CD4-positive, CD25-positive, alpha-beta regulatory T cell (primary cell): ENCODE data around the gene HTRA3. TPM values are rescaled to one million over a fixed set of nuclear protein-coding genes. Genes with fewer than 3 reads are reported as not detected.

Experiments used
- ATAC-seq, 2 donors: fragments of 150-1000 bp; cut with Tn5 transposase; one replicate each; pipeline ENCODE4 v1.10.0; 2021; ENCODE audit warnings: low read depth in 2 of 2, moderate number of reproducible peaks in 2 of 2, moderate library complexity in 1 of 2
- DNase-seq, 3 donors: peaks; one replicate each; pipeline versions ENCODE4 v3.0.0 to v3.0.0-alpha.2; 2012 to 2022; ENCODE audit warnings: mixed read lengths in 1 of 3
- H3K27ac ChIP-seq: one replicate; pipeline ENCODE4 v1.7.0; 2013; ENCODE audit warnings: mild to moderate bottlenecking, low read length; ENCODE audit not compliant: insufficient read depth, poor library complexity, severe bottlenecking
- H3K27me3 ChIP-seq: one replicate; pipeline ENCODE4 v1.7.0; 2013; ENCODE audit warnings: low read length; ENCODE audit not compliant: control insufficient read depth, insufficient read depth
- H3K36me3 ChIP-seq: one replicate; pipeline ENCODE4 v1.7.0; 2013; ENCODE audit warnings: mild to moderate bottlenecking, low read length, moderate library complexity; ENCODE audit not compliant: control insufficient read depth, insufficient read depth
- H3K4me1 ChIP-seq: 2 replicates; pipeline ENCODE4 v1.7.0; 2013; ENCODE audit warnings: mild to moderate bottlenecking, low read length; ENCODE audit not compliant: insufficient read depth, control insufficient read depth, poor library complexity, severe bottlenecking
- H3K4me3 ChIP-seq: one replicate; pipeline ENCODE4 v1.7.0; 2013; ENCODE audit warnings: low read depth, mild to moderate bottlenecking, low read length, moderate library complexity
- H3K9me3 ChIP-seq, 2 experiments: 1 replicate in 1 of 2; 2 replicates in 1 of 2; pipeline ENCODE4 v1.7.0; 2013; ENCODE audit warnings: low read length in 2 of 2, mild to moderate bottlenecking in 1 of 2, moderate library complexity in 1 of 2; ENCODE audit not compliant: control insufficient read depth in 2 of 2
- H3K27ac Mint-ChIP-seq, 3 donors: one replicate each; pipeline ENCODE4 v1.8.0; 2020 to 2022; ENCODE audit warnings: mild to moderate bottlenecking in 3 of 3, mixed read lengths in 3 of 3, moderate library complexity in 2 of 3
- H3K27me3 Mint-ChIP-seq: one replicate; pipeline ENCODE4 v1.8.0; 2022; ENCODE audit warnings: mild to moderate bottlenecking, mixed read lengths
- H3K36me3 Mint-ChIP-seq: one replicate; pipeline ENCODE4 v1.8.0; 2020; ENCODE audit warnings: mixed read lengths
- H3K4me1 Mint-ChIP-seq, 4 donors: one replicate each; pipeline ENCODE4 v1.8.0; 2020 to 2022; ENCODE audit warnings: mixed read lengths in 4 of 4, mild to moderate bottlenecking in 1 of 4
- H3K4me3 Mint-ChIP-seq, 4 donors: one replicate each; pipeline ENCODE4 v1.8.0; 2020 to 2022; ENCODE audit warnings: mild to moderate bottlenecking in 4 of 4, mixed read lengths in 4 of 4, moderate library complexity in 3 of 4
- H3K9me3 Mint-ChIP-seq, 7 donors: one replicate each; pipeline ENCODE4 v1.8.0; 2020 to 2022; ENCODE audit warnings: mixed read lengths in 7 of 7, mild to moderate bottlenecking in 3 of 7, moderate library complexity in 2 of 7
- polyA plus RNA-seq, 4 donors: library from polyadenylated mRNA; unstranded; fragments of 300-500 nt; fragmentation: Illumina TruSeq; gene quantifications; one replicate each; pipeline ENCODE4 v1.2.3, GENCODE V29; 2021
- total RNA-seq: library from RNA; stranded (reverse); gene quantifications from one replicate; pipeline ENCODE4 v1.2.3, GENCODE V29; 2022

The HTRA3 gene
- total and polyA plus RNA-seq, 5 donors from 2014 or later: not detected

- no peak overlapping the region for H3K27ac Mint-ChIP-seq
- H3K4me1 Mint-ChIP-seq: no peaks in the 10 kb centered on the region
- no peak for ATAC-seq
- peaks cover 0 to 5% (median 0%) of the 10 kb centered on the region in 7 donors for H3K9me3 Mint-ChIP-seq
- no peaks in the 10 kb centered on the region for H3K27me3 ChIP-seq
- no peaks in the 10 kb centered on the region for H3K4me1 ChIP-seq
- no peaks in the 10 kb centered on the region for H3K9me3 ChIP-seq
- no peak overlapping the region for H3K4me3 Mint-ChIP-seq
- no peak for DNase-seq
- H3K4me3 ChIP-seq: no peak overlapping the region
- no peaks in the 10 kb centered on the region for H3K36me3 ChIP-seq
- peaks cover 8% of the 10 kb centered on the region for H3K27me3 Mint-ChIP-seq
- no peak overlapping the region for H3K27ac ChIP-seq
- H3K36me3 Mint-ChIP-seq: no peaks in the 10 kb centered on the region
These were observed 38.2 kb downstream of the HTRA3 start for GRCh38 chr4:8307714-8308113.

- DNase-seq (no peak), ATAC-seq (no peak)
- Histone ChIP-seq H3K27ac (no peak overlapping the region), H3K9me3 (no peaks in the 10 kb centered on the region), H3K36me3 (no peaks in the 10 kb centered on the region), H3K4me3 (no peak overlapping the region), H3K27me3 (no peaks in the 10 kb centered on the region), H3K4me1 (no peaks in the 10 kb centered on the region)
- H3K4me1 Mint-ChIP-seq: no peaks in the 10 kb centered on the region
- peaks cover 8% of the 10 kb centered on the region for H3K27me3 Mint-ChIP-seq
- H3K36me3 Mint-ChIP-seq: no peaks in the 10 kb centered on the region
- H3K9me3 Mint-ChIP-seq: peaks cover 0 to 6% (median 0%) of the 10 kb centered on the region in 7 donors
- no peak overlapping the region for H3K4me3 Mint-ChIP-seq
- H3K27ac Mint-ChIP-seq: no peak overlapping the region
These were observed 38.6 kb downstream of the HTRA3 start for GRCh38 chr4:8308144-8308543.

- Histone ChIP-seq H3K9me3 (no peaks in the 10 kb centered on the region), H3K4me1 (no peaks in the 10 kb centered on the region), H3K4me3 (no peak overlapping the region), H3K36me3 (no peaks in the 10 kb centered on the region), H3K27ac (no peak overlapping the region), H3K27me3 (no peaks in the 10 kb centered on the region)
- ATAC-seq (no peak), DNase-seq (no peak)
- H3K27ac Mint-ChIP-seq: no peak overlapping the region
- H3K27me3 Mint-ChIP-seq: peaks cover 14% of the 10 kb centered on the region
- peaks cover 0 to 6% (median 0%) of the 10 kb centered on the region in 4 donors for H3K4me1 Mint-ChIP-seq
- H3K36me3 Mint-ChIP-seq: no peaks in the 10 kb centered on the region
- H3K4me3 Mint-ChIP-seq: no peak overlapping the region
- H3K9me3 Mint-ChIP-seq: peaks cover 0 to 5% (median 4%) of the 10 kb centered on the region in 7 donors
These were observed 39.6 kb downstream of the HTRA3 start for GRCh38 chr4:8308856-8309771.

GRCh38 chr4:8310306-8310705, 40.8 kb downstream of the HTRA3 start:
- H3K27ac ChIP-seq: no peak overlapping the region
- Mint-ChIP-seq H3K36me3 (no peaks in the 10 kb centered on the region), H3K9me3 (peaks cover 0 to 5% (median 5%) of the 10 kb centered on the region in 7 donors), H3K27me3 (peaks cover 15% of the 10 kb centered on the region), H3K4me1 (peaks cover 0 to 6% (median 0%) of the 10 kb centered on the region in 4 donors), H3K27ac (no peak overlapping the region), H3K4me3 (no peak overlapping the region)
- H3K4me1 ChIP-seq: no peaks in the 10 kb centered on the region
- DNase-seq (no peak), ATAC-seq (no peak)
- no peaks in the 10 kb centered on the region for H3K9me3 ChIP-seq
- H3K27me3 ChIP-seq: no peaks in the 10 kb centered on the region
- no peak overlapping the region for H3K4me3 ChIP-seq
- no peaks in the 10 kb centered on the region for H3K36me3 ChIP-seq

- H3K27me3 Mint-ChIP-seq: peaks cover 15% of the 10 kb centered on the region
- no peak for DNase-seq
These were observed 41.8 kb downstream of the HTRA3 start for GRCh38 chr4:8311101-8312068.

GRCh38 chr4:8312069-8312445, 42.5 kb downstream of the HTRA3 start:
- H3K36me3 ChIP-seq: no peaks in the 10 kb centered on the region
- no peak overlapping the region for H3K4me3 ChIP-seq
- Mint-ChIP-seq H3K36me3 (no peaks in the 10 kb centered on the region), H3K9me3 (peaks cover 0 to 5% (median 5%) of the 10 kb centered on the region in 7 donors), H3K4me3 (no peak overlapping the region), H3K4me1 (peaks cover 0 to 6% (median 0%) of the 10 kb centered on the region in 4 donors), H3K27me3 (peaks cover 15% of the 10 kb centered on the region), H3K27ac (no peak overlapping the region)
- DNase-seq: no peak
- H3K9me3 ChIP-seq: no peaks in the 10 kb centered on the region
- no peak for ATAC-seq
- no peak overlapping the region for H3K27ac ChIP-seq
- H3K4me1 ChIP-seq: no peaks in the 10 kb centered on the region
- H3K27me3 ChIP-seq: no peaks in the 10 kb centered on the region

More at GRCh38 chr4:8311101-8312068, 41.8 kb downstream of the HTRA3 start:
- H3K36me3 ChIP-seq: no peaks in the 10 kb centered on the region
- H3K9me3 Mint-ChIP-seq: peaks cover 0 to 5% (median 5%) of the 10 kb centered on the region in 7 donors
- H3K4me1 ChIP-seq: no peaks in the 10 kb centered on the region
- ATAC-seq: no peak
- no peak overlapping the region for H3K4me3 ChIP-seq
- H3K9me3 ChIP-seq: no peaks in the 10 kb centered on the region
- H3K27me3 ChIP-seq: no peaks in the 10 kb centered on the region
- peaks cover 0 to 6% (median 0%) of the 10 kb centered on the region in 4 donors for H3K4me1 Mint-ChIP-seq
- H3K36me3 Mint-ChIP-seq: no peaks in the 10 kb centered on the region
- no peak overlapping the region for H3K27ac Mint-ChIP-seq
- H3K27ac ChIP-seq: no peak overlapping the region
- H3K4me3 Mint-ChIP-seq: no peak overlapping the region

GRCh38 chr4:8312976-8313375, 43.4 kb downstream of the HTRA3 start:
- Mint-ChIP-seq H3K9me3 (peaks cover 0 to 5% (median 5%) of the 10 kb centered on the region in 7 donors), H3K27ac (no peak overlapping the region), H3K36me3 (no peaks in the 10 kb centered on the region), H3K27me3 (peaks cover 15% of the 10 kb centered on the region), H3K4me3 (no peak overlapping the region), H3K4me1 (peaks cover 0 to 6% (median 0%) of the 10 kb centered on the region in 4 donors)
- Histone ChIP-seq H3K4me1 (no peaks in the 10 kb centered on the region), H3K36me3 (no peaks in the 10 kb centered on the region), H3K4me3 (no peak overlapping the region), H3K27ac (no peak overlapping the region), H3K9me3 (no peaks in the 10 kb centered on the region), H3K27me3 (no peaks in the 10 kb centered on the region)
- no peak for DNase-seq
- ATAC-seq: no peak
